Measurements from ENCODE around the gene B3GNT2. TPM values are rescaled to one million over a fixed set of nuclear protein-coding genes. Genes with fewer than 3 reads are reported as not detected.
"Not testable (repeated sequence)": the region's sequence is repeated elsewhere in the genome, so short reads cannot be mapped to it uniquely, and the experiment has no call there.

B3GNT2 gene
- 31.3 TPM for polyA plus RNA-seq (ENCODE audit: insufficient read length)
- long read RNA-seq, donor 1, transcript B3GNT2-201 (2 exons, 2,763 nt), result major isoform, 20 of 39 reads
- long read RNA-seq, donor 1, partial matches to known transcripts, result 19 of 39 reads
- long read RNA-seq, donor 1, other reads (novel, unspliced or antisense), result 0 of 39 reads
- long read RNA-seq, donor 2, transcript B3GNT2-201 (2 exons, 2,763 nt), result major isoform, 10 of 10 reads
- long read RNA-seq, donor 2, partial matches to known transcripts, result 0 of 10 reads
- long read RNA-seq, donor 2, other reads (novel, unspliced or antisense), result 0 of 10 reads
- long read RNA-seq, donor 3, transcript B3GNT2-201 (2 exons, 2,763 nt), result major isoform, 12 of 22 reads
- long read RNA-seq, donor 3, partial matches to known transcripts, result 10 of 22 reads
- long read RNA-seq, donor 3, other reads (novel, unspliced or antisense), result 0 of 22 reads
- long read RNA-seq, donor 4, partial matches to known transcripts, result 0 of 1 reads
- long read RNA-seq, donor 4, other reads (novel, unspliced or antisense), result 0 of 1 reads
- long read RNA-seq, donor 5, transcript B3GNT2-201 (2 exons, 2,763 nt), result major isoform, 23 of 23 reads
- long read RNA-seq, donor 5, partial matches to known transcripts, result 0 of 23 reads
- long read RNA-seq, donor 5, other reads (novel, unspliced or antisense), result 0 of 23 reads
- long read RNA-seq, donor 6, transcript B3GNT2-201 (2 exons, 2,763 nt), result major isoform, 19 of 19 reads
- long read RNA-seq, donor 6, partial matches to known transcripts, result 0 of 19 reads
- long read RNA-seq, donor 6, other reads (novel, unspliced or antisense), result 0 of 19 reads
- long read RNA-seq, donor 7, transcript B3GNT2-201 (2 exons, 2,763 nt), result major isoform, 14 of 28 reads
- long read RNA-seq, donor 7, partial matches to known transcripts, result 14 of 28 reads
- long read RNA-seq, donor 7, other reads (novel, unspliced or antisense), result 0 of 28 reads
- long read RNA-seq, donor 8, transcript B3GNT2-201 (2 exons, 2,763 nt), result major isoform, 7 of 7 reads
- long read RNA-seq, donor 8, partial matches to known transcripts, result 0 of 7 reads
- long read RNA-seq, donor 8, other reads (novel, unspliced or antisense), result 0 of 7 reads

- DNase-seq, result peak; percentile 74
Measured at GRCh38 chr2:62195421-62196277, at the start of gene B3GNT2. Gene B3GNT2, plus strand, starts transcription at chr2:62196115. Its CDS starts 26,106 bp downstream, at chr2:62222221.

DNA sequence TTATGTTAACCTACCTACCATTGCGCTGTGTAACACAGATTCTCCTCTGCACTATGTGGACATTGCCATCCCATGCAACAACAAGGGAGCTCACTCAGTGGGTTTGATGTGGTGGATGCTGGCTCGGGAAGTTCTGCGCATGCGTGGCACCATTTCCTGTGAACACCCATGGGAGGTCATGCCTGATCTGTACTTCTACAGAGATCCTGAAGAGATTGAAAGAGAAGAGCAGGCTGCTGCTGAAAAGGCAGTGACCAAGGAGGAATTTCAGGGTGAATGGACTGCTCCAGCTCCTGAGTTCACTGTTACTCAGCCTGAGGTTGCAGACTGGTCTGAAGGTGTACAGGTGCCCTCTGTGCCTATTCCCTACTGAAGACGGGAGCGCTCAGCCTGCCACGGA lies 49.1 kb upstream of the B3GNT2 start:
- not testable (repeated sequence) for DNase-seq

DNA sequence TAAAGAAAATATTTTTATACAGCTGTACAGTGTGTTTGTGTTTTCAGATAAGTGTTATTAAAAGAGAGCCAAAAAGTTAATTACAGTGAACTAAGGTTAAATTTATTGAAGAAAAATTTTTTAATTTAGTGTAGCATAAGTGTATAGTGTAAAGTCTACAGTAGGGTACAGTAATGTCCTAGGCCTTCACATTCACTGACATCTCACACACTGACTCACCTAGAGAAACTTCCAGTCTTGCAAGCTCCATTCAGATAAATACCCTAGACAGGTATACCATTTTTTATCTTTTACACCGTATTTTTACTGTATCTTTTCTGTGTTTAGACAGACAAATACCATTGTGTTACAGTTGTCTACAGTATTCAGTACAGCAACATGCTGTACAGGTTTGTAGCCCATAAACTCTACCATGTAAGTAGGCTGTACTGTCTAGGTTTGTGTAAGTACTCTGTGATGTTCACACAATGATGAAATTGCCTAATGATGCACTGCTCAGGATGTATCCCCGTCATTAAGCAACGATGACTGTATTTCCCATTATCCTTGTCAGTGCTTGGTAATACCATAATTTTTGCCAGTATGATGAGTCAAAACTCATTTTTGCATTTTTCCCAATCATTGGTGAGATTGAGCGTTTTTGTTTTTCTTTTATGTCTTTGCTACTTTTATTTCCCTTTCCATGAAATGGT lies 48.2 kb upstream of the B3GNT2 start:
- no peak for DNase-seq

DNA sequence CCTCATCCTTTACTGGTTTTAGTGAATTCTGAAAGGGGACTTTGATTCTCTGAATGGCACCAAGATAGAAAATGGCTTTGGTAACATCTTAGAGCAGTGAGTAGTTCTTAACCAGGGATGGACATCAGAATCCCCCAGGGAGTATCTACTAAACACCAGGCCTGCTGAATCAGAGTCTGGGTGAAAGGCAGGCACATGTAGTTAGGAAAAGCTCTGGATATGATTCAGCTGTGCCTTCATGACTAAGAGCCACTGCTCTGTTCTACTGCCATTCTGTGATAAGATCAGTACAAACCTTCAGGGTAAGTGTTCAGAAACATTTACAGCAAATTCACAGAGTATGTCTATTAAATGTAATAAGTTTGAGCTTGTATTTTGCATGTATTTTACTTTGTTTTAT lies 46.2 kb upstream of the B3GNT2 start:
- DNase-seq, result no peak

DNA sequence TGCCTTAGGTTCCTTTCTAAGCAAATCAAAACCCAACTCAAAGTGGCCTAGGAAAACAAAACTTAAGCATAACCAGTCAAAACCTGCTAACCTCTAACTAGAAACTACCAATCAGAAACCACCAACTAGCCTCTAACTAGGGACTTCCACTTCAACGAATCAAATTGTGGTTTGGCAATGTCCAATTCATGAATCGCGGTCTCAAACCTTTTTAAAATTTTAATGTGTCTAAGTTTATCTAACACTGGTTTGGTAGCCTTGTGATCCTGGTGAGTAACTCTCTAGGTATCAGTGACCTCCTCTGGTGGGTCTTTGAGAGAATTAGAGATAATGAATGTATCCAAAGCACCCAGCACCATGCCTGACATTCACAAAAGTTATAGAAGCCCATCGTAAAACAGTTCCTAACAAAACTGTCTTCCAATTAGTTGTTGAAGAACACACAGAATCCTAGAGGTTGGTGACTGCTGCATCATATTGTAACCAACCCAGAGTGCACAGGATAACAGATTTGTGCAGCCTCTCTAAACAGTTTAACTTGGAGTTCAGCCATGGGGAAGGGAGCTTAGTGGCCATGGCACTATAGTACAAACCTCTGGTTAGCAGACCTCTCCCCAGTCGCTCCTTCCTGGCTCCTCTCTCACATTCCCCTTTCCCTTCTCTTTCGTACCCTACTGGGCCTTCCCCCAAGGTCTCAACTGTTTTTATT lies 45.2 kb upstream of the B3GNT2 start:
- DNase-seq, result no peak

- no peak for DNase-seq
Measured at GRCh38 chr2:62151306-62151638, 44.6 kb upstream of the B3GNT2 start.

DNA sequence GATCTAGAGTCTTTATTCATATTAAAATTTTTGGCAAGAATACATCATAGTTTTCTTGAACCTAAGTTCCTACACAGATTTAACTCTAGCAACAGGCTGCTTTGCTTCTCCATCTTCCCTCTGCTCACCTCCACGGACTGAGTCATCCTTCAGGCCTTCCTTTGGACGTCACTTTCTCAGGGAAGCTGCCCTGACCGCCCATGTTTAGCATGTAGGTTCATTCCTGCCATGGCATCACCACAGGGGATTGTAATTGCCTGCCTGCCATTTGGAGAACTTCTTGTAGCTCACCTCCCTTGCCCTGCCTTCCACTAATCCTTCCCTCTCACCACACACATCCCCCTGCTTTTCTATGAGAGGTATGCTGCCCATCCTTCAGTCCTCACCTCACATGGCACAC lies 43.9 kb upstream of the B3GNT2 start:
- DNase-seq, result no peak

- no peak for DNase-seq
Measured at GRCh38 chr2:62156861-62157496, 38.9 kb upstream of the B3GNT2 start.

GRCh38 chr2:62158444-62159121 lies 37.3 kb upstream of the B3GNT2 start:
- no peak for DNase-seq

GRCh38 chr2:62160691-62161090 lies 35.2 kb upstream of the B3GNT2 start:
- not testable (repeated sequence) for DNase-seq

DNA sequence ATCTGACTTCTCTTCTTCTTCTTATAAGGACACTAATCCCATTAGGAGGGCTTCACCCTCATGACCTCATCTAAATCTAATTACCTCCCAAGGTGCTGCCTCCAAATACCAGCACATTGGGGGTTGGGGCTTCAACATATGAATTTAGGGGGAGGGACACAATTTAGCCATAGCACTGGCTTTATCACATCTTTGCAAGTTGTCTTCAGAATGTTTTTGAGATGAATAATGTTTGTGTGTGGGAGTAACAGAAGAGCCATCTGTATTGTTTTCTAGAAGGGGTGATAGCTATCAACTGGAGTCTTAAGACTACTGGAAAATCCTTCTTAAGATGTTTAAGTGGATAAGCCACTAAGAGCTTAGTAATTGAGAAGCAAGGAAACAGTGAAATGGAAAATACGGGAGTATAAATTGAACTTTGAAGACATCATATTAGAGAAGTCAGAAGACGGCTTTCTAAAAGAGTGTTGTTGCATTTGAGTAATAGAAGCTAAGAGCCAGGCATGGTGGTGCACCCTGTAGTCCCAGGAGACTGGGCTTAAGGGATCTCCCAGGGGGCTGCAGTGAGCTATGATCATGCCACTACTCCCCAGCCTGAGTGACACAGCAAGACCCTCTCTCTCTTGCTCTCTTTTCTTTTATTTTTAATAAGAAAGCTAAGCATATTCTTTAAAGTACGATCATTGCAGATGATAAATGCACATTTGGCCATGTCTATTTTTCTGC lies 32.6 kb upstream of the B3GNT2 start:
- DNase-seq, result no peak

GRCh38 chr2:62163834-62164233 lies 32.1 kb upstream of the B3GNT2 start:
- DNase-seq, result no peak

DNA sequence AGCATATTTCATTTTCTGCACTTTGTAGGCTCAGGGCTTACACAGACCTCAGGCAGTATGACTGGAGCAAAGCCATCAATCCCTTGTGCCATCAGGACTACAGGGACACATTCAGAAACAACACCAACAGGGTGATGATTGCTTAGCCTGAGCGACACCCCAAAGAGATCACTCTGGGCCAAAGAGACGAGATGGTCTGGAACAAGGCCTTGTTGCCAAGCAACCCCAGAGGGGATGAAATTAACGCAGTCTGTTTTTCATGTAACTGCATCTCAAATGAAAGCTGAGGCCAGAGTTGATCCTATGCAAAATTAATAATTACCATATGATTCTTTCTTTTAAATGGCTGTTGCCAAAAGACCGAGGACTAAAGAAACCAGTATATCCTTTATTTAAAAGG lies 20.2 kb upstream of the B3GNT2 start:
- no peak for DNase-seq

GRCh38 chr2:62176801-62177200 lies 19.1 kb upstream of the B3GNT2 start:
- no peak for DNase-seq

DNA sequence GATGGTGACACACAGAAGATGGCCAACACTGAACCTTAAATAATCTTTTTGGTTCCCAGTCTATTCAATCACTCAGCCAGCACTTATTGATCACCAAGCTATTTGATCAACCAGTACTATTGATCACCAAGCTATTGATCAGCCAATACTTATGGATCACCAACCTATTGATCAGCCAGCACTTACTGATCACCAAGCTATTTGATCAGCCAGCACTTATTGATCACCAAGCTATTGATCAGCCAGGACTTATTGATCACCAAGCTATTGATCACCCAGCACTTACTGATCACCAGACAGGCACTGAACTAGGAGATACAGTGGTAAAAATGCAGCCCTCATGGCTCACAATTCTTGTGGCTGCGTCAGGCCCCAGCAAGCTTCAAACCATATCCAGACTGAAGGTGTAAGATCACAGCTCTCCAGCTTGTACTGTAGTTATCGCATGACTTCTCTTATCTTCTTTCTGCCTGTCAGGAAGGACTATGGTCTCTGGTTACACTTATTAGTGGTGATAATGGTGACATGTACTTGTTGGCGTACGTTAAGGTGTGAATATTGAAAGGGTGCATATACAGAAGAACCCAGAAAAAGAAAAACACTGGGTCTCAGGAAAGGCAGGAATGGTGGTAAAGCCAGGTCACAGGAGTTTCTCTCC lies 18.4 kb upstream of the B3GNT2 start:
- DNase-seq, result no peak

DNA sequence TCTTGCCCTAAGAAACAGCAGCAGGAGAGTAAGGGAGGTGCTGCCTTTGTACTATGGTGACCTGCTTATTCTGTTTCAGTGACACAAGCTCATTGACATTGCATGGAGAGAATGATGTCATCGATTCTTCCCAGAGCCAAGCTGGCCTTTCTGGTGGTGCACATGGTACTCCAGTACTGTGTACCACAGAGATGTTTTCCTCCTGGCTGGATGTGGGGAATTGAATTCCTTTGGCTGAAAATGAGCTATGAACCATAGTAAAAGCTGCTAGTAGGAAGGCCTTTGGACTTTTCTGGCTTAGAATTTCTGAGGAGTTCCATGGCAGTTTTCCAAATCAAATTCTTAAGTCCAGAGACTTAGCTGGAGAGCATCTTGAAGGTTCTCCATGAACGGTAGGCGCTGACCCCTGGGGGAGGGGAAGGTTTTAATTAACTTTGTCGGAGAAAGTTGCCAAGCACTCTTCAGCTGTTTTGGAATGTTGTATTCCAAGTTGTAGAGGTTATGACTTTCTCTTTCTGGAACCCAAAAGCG lies 17.1 kb upstream of the B3GNT2 start:
- DNase-seq, result no peak

DNA sequence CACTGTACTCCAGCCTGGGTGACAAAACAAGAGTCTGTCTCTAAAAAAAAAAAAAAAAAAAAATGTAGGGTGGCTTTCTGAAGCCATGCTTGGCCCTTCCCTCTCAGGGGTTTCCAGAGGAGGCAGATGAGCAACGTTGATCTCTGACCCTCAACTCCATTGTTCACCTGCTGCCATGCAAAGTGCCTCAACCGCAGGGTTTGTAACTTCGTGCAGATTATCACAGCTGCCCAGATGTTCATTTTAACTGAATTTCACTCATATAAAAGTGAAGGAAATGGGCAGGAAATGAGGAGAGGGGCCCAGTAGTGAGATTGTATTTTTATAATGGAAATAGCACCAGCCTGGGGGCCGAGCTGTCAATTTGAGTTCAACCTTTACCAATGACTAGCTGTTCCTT lies 14.9 kb upstream of the B3GNT2 start:
- DNase-seq, result no peak

- no peak for DNase-seq
Measured at GRCh38 chr2:62181843-62182242, 14.1 kb upstream of the B3GNT2 start.
